Thymus (tissue), 11 donors: Measurements from ENCODE around the gene ST7. TPM values are rescaled to one million over a fixed set of nuclear protein-coding genes. Genes with fewer than 3 reads are reported as not detected.

Experiments used
- DNase-seq, 9 donors: peaks; one replicate each; pipeline ENCODE4 v3.0.0-alpha.2; 2013; ENCODE audit warnings: low spot score in 9 of 9, low read depth in 6 of 9, missing footprints in 1 of 9
- H3K27ac ChIP-seq, 2 donors: one replicate each; pipeline ENCODE4 v1.5.1; 2013; ENCODE audit warnings: control low read depth in 1 of 2, low read depth in 1 of 2, low read length in 1 of 2, mild to moderate bottlenecking in 1 of 2, moderate library complexity in 1 of 2
- H3K27me3 ChIP-seq, 2 donors: one replicate each; pipeline ENCODE4 v1.5.1; 2013; ENCODE audit warnings: low read length in 1 of 2; ENCODE audit not compliant: control insufficient read depth in 2 of 2, insufficient read depth in 1 of 2
- H3K36me3 ChIP-seq, 2 donors: one replicate each; pipeline ENCODE4 v1.5.1; 2013; ENCODE audit warnings: low read length in 1 of 2, mild to moderate bottlenecking in 1 of 2, moderate library complexity in 1 of 2; ENCODE audit not compliant: control insufficient read depth in 2 of 2, insufficient read depth in 2 of 2
- H3K4me1 ChIP-seq, 2 donors: one replicate each; pipeline ENCODE4 v1.5.1; 2013; ENCODE audit warnings: low read length in 2 of 2; ENCODE audit not compliant: control insufficient read depth in 2 of 2, insufficient read depth in 2 of 2
- H3K4me3 ChIP-seq, 2 donors: one replicate each; pipeline ENCODE4 v1.5.1; 2013; ENCODE audit warnings: low read length in 2 of 2, control low read depth in 1 of 2, mild to moderate bottlenecking in 1 of 2
- H3K9me3 ChIP-seq, 2 donors: one replicate each; pipeline ENCODE4 v1.5.1; 2013; ENCODE audit warnings: low read length in 1 of 2, mild to moderate bottlenecking in 1 of 2; ENCODE audit not compliant: control insufficient read depth in 2 of 2, insufficient read depth in 1 of 2
- WGBS: extraction: QIAGEN DNeasy Blood & Tissue Kit; methylation state at CpG from one replicate; pipeline ENCODE4 v1.1.7; 2013; 5-methylcytosine and 5-hydroxymethylcytosine counted together
- polyA plus RNA-seq: library from polyadenylated mRNA; stranded (reverse); fragments of 200-250 nt; gene quantifications from one replicate; pipeline ENCODE4 v1.2.3, GENCODE V29; 2013
- total RNA-seq: library from RNA; stranded (reverse); fragments of 120-200 nt; gene quantifications from one replicate; pipeline ENCODE4 v1.2.4, GENCODE V29; 2013
- donor health status: healthy.

Gene ST7
- total and polyA plus RNA-seq, 2 donors = 9.3 to 11.5 TPM

DNA sequence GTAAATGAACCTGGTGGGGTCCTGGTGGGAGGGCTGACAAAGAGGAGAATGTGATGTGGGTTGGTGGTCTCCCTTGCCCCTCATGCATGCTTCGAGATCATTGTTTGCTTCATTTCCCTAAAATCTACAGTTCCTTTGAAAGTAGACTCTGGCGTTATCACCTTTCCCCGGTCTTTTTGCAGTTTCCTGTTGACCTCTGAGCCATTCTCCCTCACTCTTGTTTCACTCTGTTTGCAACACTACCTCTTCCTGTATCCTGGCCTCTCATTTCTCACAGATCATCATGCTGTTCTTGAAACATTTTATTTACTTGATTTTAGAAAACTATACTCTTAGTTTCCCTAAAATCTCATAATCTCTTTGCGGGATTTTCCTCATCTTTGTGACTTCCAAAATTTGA lies 189.8 kb downstream of the ST7 start:
- no peak overlapping the region for H3K4me3 ChIP-seq
- no peaks in the 10 kb centered on the region for H3K9me3 ChIP-seq
- no peaks in the 10 kb centered on the region for H3K36me3 ChIP-seq
- no peaks in the 10 kb centered on the region for H3K4me1 ChIP-seq
- 63% methylated on average over 4 of the region's 4 CpGs for WGBS
- DNase-seq = no peak
- H3K27ac ChIP-seq = no peak overlapping the region
- no peaks in the 10 kb centered on the region for H3K27me3 ChIP-seq

DNA sequence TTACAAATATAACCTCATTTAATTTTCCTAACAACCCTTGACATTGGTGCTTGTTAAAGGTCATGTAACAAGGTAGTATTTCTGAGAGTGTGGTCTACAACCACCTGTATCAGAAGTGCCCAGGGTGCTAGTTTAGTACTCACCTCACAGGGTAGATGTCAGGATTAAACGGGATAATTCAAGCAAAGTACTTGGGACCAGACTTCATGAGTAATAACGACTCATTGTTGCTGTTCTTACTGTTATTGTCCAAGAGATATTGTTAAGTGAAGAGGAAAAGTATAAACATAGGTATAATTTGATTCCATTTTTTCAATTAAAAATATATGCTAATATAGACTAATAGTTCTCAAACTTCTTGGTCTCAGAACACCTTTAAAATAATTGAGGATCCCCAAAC lies 190.3 kb downstream of the ST7 start:
- Histone ChIP-seq H3K27ac (no peak overlapping the region), H3K9me3 (no peaks in the 10 kb centered on the region), H3K36me3 (no peaks in the 10 kb centered on the region), H3K4me1 (no peaks in the 10 kb centered on the region), H3K27me3 (no peaks in the 10 kb centered on the region), H3K4me3 (no peak overlapping the region)
- WGBS = 96% methylated on average over 2 of the region's 2 CpGs
- DNase-seq = no peak

GRCh38 chr7:117145333-117145732 lies 192.0 kb downstream of the ST7 start:
- H3K36me3 ChIP-seq = no peaks in the 10 kb centered on the region
- no peak for DNase-seq
- no peaks in the 10 kb centered on the region for H3K27me3 ChIP-seq
- no peaks in the 10 kb centered on the region for H3K4me1 ChIP-seq
- no peak overlapping the region for H3K27ac ChIP-seq
- H3K4me3 ChIP-seq = no peak overlapping the region
- H3K9me3 ChIP-seq = no peaks in the 10 kb centered on the region
- 100% methylated on average over 1 of the region's 1 CpG for WGBS

- Histone ChIP-seq H3K9me3 (no peaks in the 10 kb centered on the region), H3K27ac (no peak overlapping the region), H3K4me3 (no peak overlapping the region), H3K36me3 (no peaks in the 10 kb centered on the region), H3K27me3 (no peaks in the 10 kb centered on the region), H3K4me1 (no peaks in the 10 kb centered on the region)
- WGBS = 53% methylated on average over 1 of the region's 1 CpG
- no peak for DNase-seq
These were observed 192.8 kb downstream of the ST7 start for GRCh38 chr7:117146059-117146458.

- no peaks in the 10 kb centered on the region for H3K4me1 ChIP-seq
- WGBS = 93% methylated on average over 3 of the region's 3 CpGs
- no peak overlapping the region for H3K4me3 ChIP-seq
- no peak overlapping the region for H3K27ac ChIP-seq
- no peaks in the 10 kb centered on the region for H3K27me3 ChIP-seq
- DNase-seq = no peak
- no peaks in the 10 kb centered on the region for H3K36me3 ChIP-seq
- H3K9me3 ChIP-seq = no peaks in the 10 kb centered on the region
These were observed 193.2 kb downstream of the ST7 start for GRCh38 chr7:117146511-117146910.

DNA sequence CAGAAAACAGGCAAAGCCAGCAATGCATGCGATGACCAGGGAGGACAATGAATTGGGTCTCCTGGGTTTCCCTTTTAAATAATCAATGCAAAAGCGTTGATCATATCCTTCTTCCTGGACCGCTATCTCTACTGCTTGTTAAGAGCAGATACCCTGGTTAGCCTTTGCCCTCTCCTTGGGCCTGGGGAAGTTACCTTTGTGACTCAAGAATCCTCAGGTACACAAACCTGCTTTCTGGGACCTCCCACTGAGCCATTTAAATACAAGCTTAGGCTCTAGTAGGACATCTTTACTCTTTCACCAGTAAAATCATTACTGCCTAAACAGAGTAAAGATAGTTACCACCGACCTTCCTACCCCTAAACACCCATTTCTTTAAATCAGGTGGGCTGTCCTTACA lies 195.7 kb downstream of the ST7 start:
- WGBS = 99% methylated on average over 4 of the region's 4 CpGs
- H3K36me3 ChIP-seq = no peaks in the 10 kb centered on the region
- DNase-seq = no peak
- no peaks in the 10 kb centered on the region for H3K9me3 ChIP-seq
- no peaks in the 10 kb centered on the region for H3K27me3 ChIP-seq
- H3K27ac ChIP-seq = no peak overlapping the region
- no peak overlapping the region for H3K4me3 ChIP-seq
- no peaks in the 10 kb centered on the region for H3K4me1 ChIP-seq

DNA sequence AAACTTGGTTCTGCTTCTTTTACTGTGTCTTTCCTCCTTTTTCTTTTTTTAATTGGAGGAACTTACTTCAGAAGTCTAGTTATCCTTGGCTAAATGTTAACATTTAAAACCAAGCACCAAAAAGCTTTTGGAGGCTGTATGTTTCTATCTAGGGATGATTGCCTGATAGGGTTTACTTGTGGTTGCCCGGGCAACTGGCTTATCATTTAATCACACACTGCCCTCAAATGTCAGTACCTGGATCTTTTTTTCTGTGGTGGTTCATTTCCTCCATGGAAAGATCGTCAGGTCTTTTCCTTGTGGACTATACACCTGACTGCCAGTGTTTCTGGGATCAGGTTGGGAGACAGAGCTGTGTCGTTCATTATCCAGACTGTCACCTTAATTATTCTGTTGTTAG lies 196.4 kb downstream of the ST7 start:
- H3K4me1 ChIP-seq = no peaks in the 10 kb centered on the region
- 73% methylated on average over 3 of the region's 3 CpGs for WGBS

DNA sequence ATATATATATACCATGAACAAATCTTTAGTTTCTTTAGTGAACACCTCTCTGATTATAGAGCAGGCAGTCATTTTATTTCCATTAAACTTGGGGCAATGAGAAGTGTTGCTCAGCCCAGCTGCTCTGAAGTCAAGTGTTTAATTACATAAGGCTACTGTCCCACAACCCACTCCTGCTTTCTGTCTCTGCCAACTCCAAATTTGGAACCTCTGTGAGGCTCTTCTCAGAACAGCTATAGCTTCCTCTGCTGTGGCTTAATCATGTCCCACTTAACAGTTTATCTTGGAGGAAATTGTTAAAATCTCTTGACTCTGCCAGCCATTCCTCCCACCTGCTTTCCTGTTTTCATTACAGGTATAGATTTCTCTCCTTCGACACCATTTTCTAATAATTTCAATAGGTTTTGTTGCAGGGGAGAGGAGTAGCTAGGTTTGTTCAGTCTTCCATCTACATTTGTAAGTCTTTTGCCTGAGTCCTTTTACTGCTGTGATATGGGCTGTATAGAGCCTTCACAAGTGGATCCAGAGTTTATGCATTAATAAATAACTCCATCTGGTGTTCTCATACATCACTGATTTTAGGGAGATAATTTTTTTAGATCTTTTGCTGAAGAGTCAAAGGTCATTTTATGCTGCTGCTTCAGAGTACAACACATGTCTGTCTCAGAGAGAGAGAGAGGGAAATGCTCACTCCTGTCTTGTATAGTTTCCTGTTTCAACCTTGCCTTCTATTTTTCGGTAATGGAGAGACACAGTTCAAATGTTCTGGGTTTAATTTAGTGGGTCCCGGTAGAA lies 199.1 kb downstream of the ST7 start:
- 77% methylated on average over 3 of the region's 3 CpGs for WGBS
- no peak for DNase-seq
- H3K9me3 ChIP-seq = no peaks in the 10 kb centered on the region
- H3K4me3 ChIP-seq = no peak overlapping the region
- H3K27ac ChIP-seq = no peak overlapping the region
- H3K4me1 ChIP-seq = no peaks in the 10 kb centered on the region
- H3K36me3 ChIP-seq = no peaks in the 10 kb centered on the region
- no peaks in the 10 kb centered on the region for H3K27me3 ChIP-seq

More for the DNA sequence above, 196.4 kb downstream of the ST7 start:
- no peak overlapping the region for H3K4me3 ChIP-seq
- DNase-seq = no peak
- H3K27ac ChIP-seq = no peak overlapping the region
- no peaks in the 10 kb centered on the region for H3K27me3 ChIP-seq
- H3K9me3 ChIP-seq = no peaks in the 10 kb centered on the region
- H3K36me3 ChIP-seq = no peaks in the 10 kb centered on the region

DNA sequence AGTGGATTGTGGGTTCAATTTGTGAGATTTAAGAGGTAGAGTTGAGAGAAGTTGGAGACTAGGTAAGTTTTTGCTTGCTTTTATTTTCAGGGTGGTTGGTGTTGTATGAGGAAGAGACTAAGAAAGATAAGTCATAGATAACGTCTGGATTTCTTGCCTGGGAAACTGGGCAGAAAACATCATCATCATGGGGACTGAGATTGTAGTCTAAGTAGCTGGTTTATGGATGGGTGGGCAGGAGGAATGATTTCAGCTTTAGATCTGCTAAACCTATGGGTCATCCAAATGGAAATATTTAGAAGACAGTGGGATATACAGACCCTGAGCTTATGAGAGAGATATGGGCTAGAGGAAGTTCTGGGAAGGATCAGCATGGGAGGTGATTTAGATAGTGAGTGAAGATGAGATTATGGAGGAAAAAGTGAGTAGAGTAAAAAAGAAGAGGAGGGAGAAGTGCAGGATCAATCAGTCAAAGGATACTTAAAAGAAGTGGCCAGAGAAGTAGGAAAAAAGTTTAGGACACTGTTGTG lies 199.8 kb downstream of the ST7 start:
- no peak for DNase-seq
- H3K4me3 ChIP-seq = no peak overlapping the region
- H3K4me1 ChIP-seq = no peaks in the 10 kb centered on the region
- H3K27ac ChIP-seq = no peak overlapping the region
- H3K36me3 ChIP-seq = no peaks in the 10 kb centered on the region
- no peaks in the 10 kb centered on the region for H3K27me3 ChIP-seq
- H3K9me3 ChIP-seq = no peaks in the 10 kb centered on the region
- WGBS = 92% methylated on average over 1 of the region's 1 CpG
